ENCODE data around the gene DGKE.

DNA sequence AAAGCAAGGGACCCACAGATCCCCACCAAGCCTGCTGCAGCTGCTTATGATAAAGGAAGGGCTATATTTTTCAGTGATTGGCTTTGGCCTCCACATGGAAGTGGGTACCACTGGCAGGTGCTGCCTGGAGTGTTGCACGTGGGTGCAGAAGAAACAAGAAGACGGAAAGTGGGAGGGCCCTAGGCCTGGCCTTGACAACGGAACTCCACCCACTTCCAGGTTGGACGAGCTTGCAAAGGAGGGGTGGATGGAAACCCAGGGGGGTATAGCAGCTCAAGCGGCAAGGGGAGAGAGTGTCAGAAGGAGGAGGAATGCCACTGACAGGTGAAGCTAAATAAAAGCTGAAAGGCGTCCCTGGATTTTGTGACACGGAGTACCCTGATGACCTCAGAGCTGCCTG lies 59.6 kb downstream of the DGKE start:
- TF ChIP-seq CTCF (IDR thresholded peaks at IDR 0.05; ENCODE audit: insufficient read depth, low read length, poor library complexity, severe bottlenecking) (no peak), EZH2phosphoT487 (conservative IDR thresholded peaks at IDR 0.05; ENCODE audit: low read length) (no peak)
